HepG2 (cell line): ENCODE results near the gene NFATC2. TPM values are rescaled to one million over a fixed set of nuclear protein-coding genes. Genes with fewer than 3 reads are reported as not detected.

Experiments
- ATAC-seq: fragments of 200-7000 bp; cut with Tn5 transposase; 3 replicates; pipeline ENCODE4 v1.9.1; 2020; ENCODE audit warnings: mild to moderate bottlenecking, moderate library complexity
- BruUV-seq: library from RNA; stranded (reverse); fragments of 400-500 nt; replicated peaks from 2 replicates; lab custom pipeline; 2021; lab: Mats Ljungman, UMichigan
- CTCF ChIA-PET: fragments of 300-600 bp; formaldehyde crosslinking; extraction: SDS; loops from one replicate; lab custom pipeline; 2021; ENCODE audit warnings: low total read pairs, inconsistent platforms, low intra/inter-chr PET ratio; lab: Yijun Ruan, JAX
- POLR2A ChIA-PET: fragments of 350-600 bp; sonication (Branson Sonifier 250); formaldehyde crosslinking; loops from one replicate; lab custom pipeline; 2020; ENCODE audit warnings: antibody characterized with exemption, inconsistent platforms; lab: Yijun Ruan, JAX
- DNase-seq: peaks from one replicate; pipeline ENCODE4 v3.0.0-alpha.2; 2015; ENCODE audit warnings: low spot score
- FAIRE-seq: peaks from 3 replicates; lab custom pipeline; 2011; peaks lifted over from hg19 to GRCh38; lab: Jason Lieb, UNC
- H2AFZ ChIP-seq: one replicate; pipeline ENCODE4 v1.6.1; 2011; ENCODE audit warnings: low read length, inconsistent platforms
- H3K27ac ChIP-seq: fragments of 300-600 bp; 3 replicates; pipeline ENCODE4 v1.8.0; 2011; ENCODE audit warnings: mixed run types, mild to moderate bottlenecking, mixed read lengths, low read length, inconsistent platforms; ENCODE audit not compliant: insufficient read depth; ENCODE audit errors: extremely low read length
- H3K27me3 ChIP-seq, 2 experiments: fragments of 200-600 bp in 1 of 2; 2 replicates in 1 of 2; 3 replicates in 1 of 2; pipeline versions ENCODE4 v1.6.0 to v1.8.0; 2011; ENCODE audit warnings: low read length in 2 of 2, mild to moderate bottlenecking in 2 of 2, moderate library complexity in 2 of 2, inconsistent platforms in 1 of 2; ENCODE audit not compliant: insufficient read depth in 2 of 2, control insufficient read depth in 1 of 2
- H3K36me3 ChIP-seq, 2 experiments: fragments of 200-600 bp in 1 of 2; replicated peaks in 1 of 2; 2 replicates in 1 of 2; 3 replicates in 1 of 2; pipeline versions ENCODE4 v1.5.1 to v1.8.0; 2011; ENCODE audit warnings: low read length in 2 of 2, inconsistent platforms in 1 of 2; ENCODE audit not compliant: insufficient read depth in 2 of 2, control insufficient read depth in 1 of 2
- H3K4me1 ChIP-seq: 2 replicates; pipeline ENCODE4 v1.5.1; 2012; ENCODE audit warnings: low read length, inconsistent platforms; ENCODE audit not compliant: insufficient read depth
- H3K4me2 ChIP-seq: 2 replicates; pipeline ENCODE4 v1.6.0; 2011; ENCODE audit warnings: low read depth, low read length, inconsistent platforms
- H3K4me3 ChIP-seq, 3 experiments: fragments of 200-600 bp in 1 of 3; sonication (generic), shearing (Covaris generic) in 1 of 3; replicated peaks in 1 of 3; 2 replicates each; pipeline ENCODE4 v1.5.1; 2011 to 2016; ENCODE audit warnings: low read length in 3 of 3, inconsistent platforms in 2 of 3, low read depth in 2 of 3, mild to moderate bottlenecking in 2 of 3, control low read depth in 1 of 3, mixed read lengths in 1 of 3; ENCODE audit not compliant: insufficient read depth in 1 of 3
- H3K79me2 ChIP-seq: one replicate; pipeline ENCODE4 v1.6.1; 2011; ENCODE audit warnings: low read length, inconsistent platforms; ENCODE audit not compliant: insufficient read depth
- H3K9ac ChIP-seq: 2 replicates; pipeline ENCODE4 v1.6.0; 2011; ENCODE audit warnings: mild to moderate bottlenecking, low read depth, low read length, inconsistent platforms; ENCODE audit not compliant: insufficient read depth
- H3K9me3 ChIP-seq: 2 replicates; pipeline ENCODE4 v1.5.1; 2012; ENCODE audit warnings: mild to moderate bottlenecking, low read length
- H4K20me1 ChIP-seq: 2 replicates; pipeline ENCODE4 v1.6.0; 2011; ENCODE audit warnings: inconsistent platforms, mild to moderate bottlenecking, low read length, moderate library complexity; ENCODE audit not compliant: insufficient read depth
- BRCA1 ChIP-seq: sonication (generic); formaldehyde crosslinking; IDR thresholded peaks from 2 replicates; pipeline ENCODE4 v1.4.0; 2020; ENCODE audit warnings: missing genetic modification reagents
- SRSF1 ChIP-seq: fragments of 200-400 bp; formaldehyde crosslinking; optimal IDR thresholded peaks from 2 replicates; pipeline ENCODE3; 2017; ENCODE audit warnings: mild to moderate bottlenecking, low read depth, low read length, moderate library complexity
- ZHX2 ChIP-seq, 2 experiments: sonication (generic) in 1 of 2; formaldehyde crosslinking in 1 of 2; IDR thresholded peaks; 2 replicates each; pipeline versions ENCODE4 v1.6.1 to v1.9.0; 2014 to 2022; ENCODE audit warnings: antibody characterized with exemption in 1 of 2, borderline replicate concordance in 1 of 2, inconsistent platforms in 1 of 2, low read depth in 1 of 2, missing genetic modification reagents in 1 of 2
- WGBS: methylation state at CpG from one replicate; pipeline ENCODE4 v1.1.6; 2017; ENCODE audit warnings: low lambda C conversion rate; 5-methylcytosine and 5-hydroxymethylcytosine counted together
- in situ Hi-C: cut with HindIII; loops from 2 replicates; pipeline ENCODE4 v1.10.0; 2017; ENCODE audit warnings: low pct_unique_long_range_greater_than_20kb; ENCODE audit not compliant: extremely low pct_ligation_motif_present
- intact Hi-C: fragments of 100-400 bp; cut with micrococcal nuclease; formaldehyde crosslinking; loops from one replicate; pipeline ENCODE4 v1.10.0; 2022; ENCODE audit not compliant: unreplicated experiment
- polyA plus RNA-seq, 8 experiments: library from polyadenylated mRNA; depleted of rRNA in 3 of 8; stranded (reverse) in 7 of 8; unstranded in 1 of 8; fragments of >200 nt; fragmentation: Illumina TruSeq in 4 of 8; extraction: Trizol in 4 of 8; gene quantifications; 2 replicates each; pipeline versions ENCODE4 v1.2.1 to v1.2.3, GENCODE V29; 2011 to 2016; ENCODE audit warnings: low read depth in 4 of 8, missing spikeins in 1 of 8, mixed read lengths in 1 of 8; ENCODE audit not compliant: insufficient read depth in 1 of 8
- total RNA-seq, 5 experiments: library from RNA; depleted of rRNA; stranded (reverse); fragments of >200 nt; fragmentation: Illumina TruSeq; extraction: Trizol; gene quantifications; 2 replicates each; pipeline ENCODE4 v1.2.3, GENCODE V29; 2016; ENCODE audit warnings: low read depth in 1 of 5

The NFATC2 gene
- total and polyA plus RNA-seq, 2 of the 13 experiments (the other 11 are each of a cell fraction or from before 2014, with no cell fraction given) = 1.9 to 3.3 TPM

GRCh38 chr20:51413857-51414256 is 128.7 kb downstream of the NFATC2 start:
- intact Hi-C loops (loop anchor here (1.0 to 2.0 kb wide), 2 partner anchors 13 to 32 kb away; no protein-coding TSS in a partner anchor), in situ Hi-C loops (no loop called here)
- no peak overlapping the region for H3K4me2 ChIP-seq
- ChIA-PET CTCF (no interaction called here), POLR2A (interaction anchor here (1.7 to 2.0 kb wide), 2 partner anchors 10 to 43 kb away, joined by 4 to 5 read pairs; no protein-coding TSS in a partner anchor)
- H2AFZ ChIP-seq = no peak overlapping the region
- H3K9ac ChIP-seq = no peak overlapping the region
- no peaks in the 10 kb centered on the region for H4K20me1 ChIP-seq
- FAIRE-seq (no peak), ATAC-seq (no peak), DNase-seq (no peak)
- no TSS peak for BruUV-seq
- H3K27ac ChIP-seq = no peak overlapping the region
- H3K4me3 ChIP-seq = no peak overlapping the region
- H3K9me3 ChIP-seq = no peaks in the 10 kb centered on the region
- peaks cover 15% of the 10 kb centered on the region for H3K4me1 ChIP-seq
- H3K36me3 ChIP-seq = peaks cover 0 to 4% of the 10 kb centered on the region in 2 experiments; a peak in 3 of 5 replicates
- TF ChIP-seq SRSF1 = no peak
- TF ChIP-seq ZHX2 (IDR thresholded peaks at IDR 0.05; ENCODE audit: low read depth) = no peak
- 0 out of 2 replicates have a peak, but pooled peaks have one; percentile 4 for TF ChIP-seq ZHX2 (CRISPR knock-in tag; IDR thresholded peaks at IDR 0.05; ENCODE audit: borderline replicate concordance)
- no peak for TF ChIP-seq BRCA1 (CRISPR knock-in tag)
- WGBS = 97% methylated on average over 5 of the region's 5 CpGs
- no peaks in the 10 kb centered on the region for H3K27me3 ChIP-seq
- H3K79me2 ChIP-seq = no peaks in the 10 kb centered on the region
